HepG2 (cell line): Measurements from ENCODE around the gene GHSR. TPM values are rescaled to one million over a fixed set of nuclear protein-coding genes. Genes with fewer than 3 reads are reported as not detected.

Source experiments
- ATAC-seq: fragments of 200-7000 bp; cut with Tn5 transposase; 3 replicates; pipeline ENCODE4 v1.9.1; 2020; ENCODE audit warnings: mild to moderate bottlenecking, moderate library complexity
- BruUV-seq: library from RNA; stranded (reverse); fragments of 400-500 nt; replicated peaks from 2 replicates; lab custom pipeline; 2021; lab: Mats Ljungman, UMichigan
- CTCF ChIA-PET: fragments of 300-600 bp; formaldehyde crosslinking; extraction: SDS; loops from one replicate; lab custom pipeline; 2021; ENCODE audit warnings: low total read pairs, inconsistent platforms, low intra/inter-chr PET ratio; lab: Yijun Ruan, JAX
- POLR2A ChIA-PET: fragments of 350-600 bp; sonication (Branson Sonifier 250); formaldehyde crosslinking; loops from one replicate; lab custom pipeline; 2020; ENCODE audit warnings: antibody characterized with exemption, inconsistent platforms; lab: Yijun Ruan, JAX
- DNase-seq: peaks from one replicate; pipeline ENCODE4 v3.0.0-alpha.2; 2015; ENCODE audit warnings: low spot score
- FAIRE-seq: peaks from 3 replicates; lab custom pipeline; 2011; peaks lifted over from hg19 to GRCh38; lab: Jason Lieb, UNC
- H2AFZ ChIP-seq: one replicate; pipeline ENCODE4 v1.6.1; 2011; ENCODE audit warnings: low read length, inconsistent platforms
- H3K27ac ChIP-seq: fragments of 300-600 bp; 3 replicates; pipeline ENCODE4 v1.8.0; 2011; ENCODE audit warnings: mixed run types, mild to moderate bottlenecking, mixed read lengths, low read length, inconsistent platforms; ENCODE audit not compliant: insufficient read depth; ENCODE audit errors: extremely low read length
- H3K27me3 ChIP-seq, 2 experiments: fragments of 200-600 bp in 1 of 2; 2 replicates in 1 of 2; 3 replicates in 1 of 2; pipeline versions ENCODE4 v1.6.0 to v1.8.0; 2011; ENCODE audit warnings: low read length in 2 of 2, mild to moderate bottlenecking in 2 of 2, moderate library complexity in 2 of 2, inconsistent platforms in 1 of 2; ENCODE audit not compliant: insufficient read depth in 2 of 2, control insufficient read depth in 1 of 2
- H3K36me3 ChIP-seq, 2 experiments: fragments of 200-600 bp in 1 of 2; replicated peaks in 1 of 2; 2 replicates in 1 of 2; 3 replicates in 1 of 2; pipeline versions ENCODE4 v1.5.1 to v1.8.0; 2011; ENCODE audit warnings: low read length in 2 of 2, inconsistent platforms in 1 of 2; ENCODE audit not compliant: insufficient read depth in 2 of 2, control insufficient read depth in 1 of 2
- H3K4me1 ChIP-seq: 2 replicates; pipeline ENCODE4 v1.5.1; 2012; ENCODE audit warnings: low read length, inconsistent platforms; ENCODE audit not compliant: insufficient read depth
- H3K4me2 ChIP-seq: 2 replicates; pipeline ENCODE4 v1.6.0; 2011; ENCODE audit warnings: low read depth, low read length, inconsistent platforms
- H3K4me3 ChIP-seq, 3 experiments: fragments of 200-600 bp in 1 of 3; sonication (generic), shearing (Covaris generic) in 1 of 3; replicated peaks in 1 of 3; 2 replicates each; pipeline ENCODE4 v1.5.1; 2011 to 2016; ENCODE audit warnings: low read length in 3 of 3, inconsistent platforms in 2 of 3, low read depth in 2 of 3, mild to moderate bottlenecking in 2 of 3, control low read depth in 1 of 3, mixed read lengths in 1 of 3; ENCODE audit not compliant: insufficient read depth in 1 of 3
- H3K79me2 ChIP-seq: one replicate; pipeline ENCODE4 v1.6.1; 2011; ENCODE audit warnings: low read length, inconsistent platforms; ENCODE audit not compliant: insufficient read depth
- H3K9ac ChIP-seq: 2 replicates; pipeline ENCODE4 v1.6.0; 2011; ENCODE audit warnings: mild to moderate bottlenecking, low read depth, low read length, inconsistent platforms; ENCODE audit not compliant: insufficient read depth
- H3K9me3 ChIP-seq: 2 replicates; pipeline ENCODE4 v1.5.1; 2012; ENCODE audit warnings: mild to moderate bottlenecking, low read length
- H4K20me1 ChIP-seq: 2 replicates; pipeline ENCODE4 v1.6.0; 2011; ENCODE audit warnings: inconsistent platforms, mild to moderate bottlenecking, low read length, moderate library complexity; ENCODE audit not compliant: insufficient read depth
- BRCA1 ChIP-seq: sonication (generic); formaldehyde crosslinking; IDR thresholded peaks from 2 replicates; pipeline ENCODE4 v1.4.0; 2020; ENCODE audit warnings: missing genetic modification reagents
- ETS1 ChIP-seq: sonication (generic); formaldehyde crosslinking; IDR thresholded peaks from 2 replicates; pipeline ENCODE4 v1.4.0; 2020; ENCODE audit warnings: missing genetic modification reagents
- KDM6A ChIP-seq: IDR thresholded peaks from 2 replicates; pipeline ENCODE4 v1.6.1; 2016; ENCODE audit warnings: low read depth
- MAFF ChIP-seq: IDR thresholded peaks from 2 replicates; pipeline ENCODE4 v1.6.1; 2011; ENCODE audit warnings: low read depth, low read length, improper control_type of control experiment
- RARA ChIP-seq: IDR thresholded peaks from 2 replicates; pipeline ENCODE4 v1.6.1; 2016; ENCODE audit warnings: missing genetic modification reagents, missing compliant biosample characterization
- ZNF337 ChIP-seq: sonication (generic); formaldehyde crosslinking; IDR thresholded peaks from 2 replicates; pipeline ENCODE4 v1.5.1; 2020; ENCODE audit warnings: missing genetic modification reagents, low read depth, mild to moderate bottlenecking, borderline replicate concordance
- WGBS: methylation state at CpG from one replicate; pipeline ENCODE4 v1.1.6; 2017; ENCODE audit warnings: low lambda C conversion rate; 5-methylcytosine and 5-hydroxymethylcytosine counted together
- in situ Hi-C: cut with HindIII; loops from 2 replicates; pipeline ENCODE4 v1.10.0; 2017; ENCODE audit warnings: low pct_unique_long_range_greater_than_20kb; ENCODE audit not compliant: extremely low pct_ligation_motif_present
- intact Hi-C: fragments of 100-400 bp; cut with micrococcal nuclease; formaldehyde crosslinking; loops from one replicate; pipeline ENCODE4 v1.10.0; 2022; ENCODE audit not compliant: unreplicated experiment
- polyA plus RNA-seq, 8 experiments: library from polyadenylated mRNA; depleted of rRNA in 3 of 8; stranded (reverse) in 7 of 8; unstranded in 1 of 8; fragments of >200 nt; fragmentation: Illumina TruSeq in 4 of 8; extraction: Trizol in 4 of 8; gene quantifications; 2 replicates each; pipeline versions ENCODE4 v1.2.1 to v1.2.3, GENCODE V29; 2011 to 2016; ENCODE audit warnings: low read depth in 4 of 8, missing spikeins in 1 of 8, mixed read lengths in 1 of 8; ENCODE audit not compliant: insufficient read depth in 1 of 8
- total RNA-seq, 5 experiments: library from RNA; depleted of rRNA; stranded (reverse); fragments of >200 nt; fragmentation: Illumina TruSeq; extraction: Trizol; gene quantifications; 2 replicates each; pipeline ENCODE4 v1.2.3, GENCODE V29; 2016; ENCODE audit warnings: low read depth in 1 of 5

Gene GHSR
- total and polyA plus RNA-seq, 2 of the 13 experiments (the other 11 are each of a cell fraction or from before 2014, with no cell fraction given), result not detected

GRCh38 chr3:172467170-172467824, 19.0 kb upstream of the GHSR start:
- TF ChIP-seq ZNF337 (CRISPR knock-in tag) (no peak), RARA (CRISPR knock-in tag) (no peak), KDM6A (CRISPR knock-in tag) (no peak), MAFF (no peak)
- no peak overlapping the region for H3K4me2 ChIP-seq

GRCh38 chr3:172466553-172467130, 18.4 kb upstream of the GHSR start:
- FAIRE-seq (no peak), DNase-seq (no peak), ATAC-seq (no peak)
- POLR2A ChIA-PET, result no interaction called here
- Histone ChIP-seq H3K79me2 (no peaks in the 10 kb centered on the region), H3K9ac (no peak overlapping the region), H3K36me3 (no peaks in the 10 kb centered on the region), H3K27ac (no peak overlapping the region), H3K27me3 (peaks cover 0 to 5% of the 10 kb centered on the region in 2 experiments; a peak in 1 of 5 replicates), H3K9me3 (no peaks in the 10 kb centered on the region), H4K20me1 (no peaks in the 10 kb centered on the region), H3K4me3 (no peak overlapping the region), H3K4me2 (no peak overlapping the region), H2AFZ (no peak overlapping the region), H3K4me1 (no peaks in the 10 kb centered on the region)
- no TSS peak for BruUV-seq
- intact Hi-C loops, result no loop called here
- 48% methylated on average over 4 of the region's 4 CpGs for WGBS
- CTCF ChIA-PET, result no interaction called here
- in situ Hi-C loops, result no loop called here
- TF ChIP-seq ETS1 (no peak), BRCA1 (no peak)
- TF ChIP-seq, all 625 proteins: peak for 0

More at GRCh38 chr3:172467170-172467824, 19.0 kb upstream of the GHSR start:
- in situ Hi-C loops, result no loop called here
- H2AFZ ChIP-seq, result no peak overlapping the region
- no peaks in the 10 kb centered on the region for H3K4me1 ChIP-seq
- 40% methylated on average over 2 of the region's 2 CpGs for WGBS
- H3K79me2 ChIP-seq, result no peaks in the 10 kb centered on the region
- H3K36me3 ChIP-seq, result no peaks in the 10 kb centered on the region
- H3K4me3 ChIP-seq, result no peak overlapping the region
- DNase-seq (no peak), FAIRE-seq (no peak), ATAC-seq (no peak)
- H3K27ac ChIP-seq, result no peak overlapping the region
- H3K9me3 ChIP-seq, result no peaks in the 10 kb centered on the region
- no peaks in the 10 kb centered on the region for H4K20me1 ChIP-seq
- ChIA-PET CTCF (no interaction called here), POLR2A (no interaction called here)
- H3K27me3 ChIP-seq, result peaks cover 0 to 5% of the 10 kb centered on the region in 2 experiments; a peak in 1 of 5 replicates
- intact Hi-C loops, result no loop called here
- H3K9ac ChIP-seq, result no peak overlapping the region
- no TSS peak for BruUV-seq
